Omental fat pad (tissue), 4 donors: ENCODE data around the gene XAGE5. TPM values are rescaled to one million over a fixed set of nuclear protein-coding genes. Genes with fewer than 3 reads are reported as not detected.
"Not testable (repeated sequence)": the region's sequence is repeated elsewhere in the genome, so short reads cannot be mapped to it uniquely, and the experiment has no call there.

Experiments used
- ATAC-seq: fragments of 150-250 bp; one replicate; pipeline ENCODE4 v1.9.1; 2016; ENCODE audit warnings: mild to moderate bottlenecking, moderate library complexity; ENCODE audit not compliant: low FRiP score
- DNase-seq: peaks from one replicate; pipeline ENCODE4 v3.0.0-alpha.2; 2019; ENCODE audit warnings: low spot score
- total RNA-seq, 4 donors: library from RNA; depleted of rRNA; stranded (reverse); fragments of >200 nt; gene quantifications; one replicate each; pipeline ENCODE4 v1.1.0, GENCODE V29; 2016
- TF ChIP-seq, protein P1 (sequence below), 3 donors: fragments of 450-650 bp; IDR thresholded peaks; one replicate each; pipeline ENCODE4 v1.5.1; 2016 to 2017; ENCODE audit warnings: antibody characterized with exemption in 3 of 3, mild to moderate bottlenecking in 3 of 3, moderate library complexity in 2 of 3

XAGE5 gene, protein sequence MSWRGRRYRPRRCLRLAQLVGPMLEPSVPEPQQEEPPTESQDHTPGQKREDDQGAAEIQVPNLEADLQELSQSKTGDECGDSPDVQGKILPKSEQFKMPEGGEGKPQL
- not detected for total RNA-seq

DNA sequence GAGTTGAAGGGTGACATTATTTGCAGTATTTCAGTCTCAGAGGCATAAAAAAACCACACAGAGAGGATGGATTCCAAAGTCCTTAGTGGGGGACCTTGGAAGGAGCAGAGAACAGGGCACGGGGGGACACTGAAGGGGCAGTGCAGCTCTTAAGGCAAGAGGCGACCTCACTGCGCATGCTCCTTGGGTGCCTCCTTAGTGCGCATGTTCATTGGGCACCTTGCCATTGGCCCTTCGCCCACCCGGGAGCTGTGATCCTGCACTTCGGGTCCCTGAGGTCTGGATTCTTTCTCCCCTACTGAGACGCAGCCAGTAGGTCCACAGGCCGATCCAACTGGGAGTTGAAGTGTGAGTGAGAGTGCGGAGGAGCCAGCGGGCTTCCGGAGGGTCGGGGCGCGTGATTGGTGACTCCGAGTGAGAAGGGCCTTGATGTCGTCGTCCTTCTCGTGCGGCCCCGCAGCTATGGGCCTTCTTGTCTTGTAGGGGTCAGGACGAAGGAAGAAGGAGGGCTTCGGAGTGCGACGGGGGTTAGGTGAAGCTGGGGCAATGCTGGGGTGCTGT, at the start of gene XAGE5:
TSS of gene XAGE5 (plus strand) at position 223 of the 561 bp plus-strand sequence. CDS start 1,280 bp downstream, outside the sequence.
- ATAC-seq (no peak), DNase-seq (no peak)
- TF ChIP-seq, protein P1, sequence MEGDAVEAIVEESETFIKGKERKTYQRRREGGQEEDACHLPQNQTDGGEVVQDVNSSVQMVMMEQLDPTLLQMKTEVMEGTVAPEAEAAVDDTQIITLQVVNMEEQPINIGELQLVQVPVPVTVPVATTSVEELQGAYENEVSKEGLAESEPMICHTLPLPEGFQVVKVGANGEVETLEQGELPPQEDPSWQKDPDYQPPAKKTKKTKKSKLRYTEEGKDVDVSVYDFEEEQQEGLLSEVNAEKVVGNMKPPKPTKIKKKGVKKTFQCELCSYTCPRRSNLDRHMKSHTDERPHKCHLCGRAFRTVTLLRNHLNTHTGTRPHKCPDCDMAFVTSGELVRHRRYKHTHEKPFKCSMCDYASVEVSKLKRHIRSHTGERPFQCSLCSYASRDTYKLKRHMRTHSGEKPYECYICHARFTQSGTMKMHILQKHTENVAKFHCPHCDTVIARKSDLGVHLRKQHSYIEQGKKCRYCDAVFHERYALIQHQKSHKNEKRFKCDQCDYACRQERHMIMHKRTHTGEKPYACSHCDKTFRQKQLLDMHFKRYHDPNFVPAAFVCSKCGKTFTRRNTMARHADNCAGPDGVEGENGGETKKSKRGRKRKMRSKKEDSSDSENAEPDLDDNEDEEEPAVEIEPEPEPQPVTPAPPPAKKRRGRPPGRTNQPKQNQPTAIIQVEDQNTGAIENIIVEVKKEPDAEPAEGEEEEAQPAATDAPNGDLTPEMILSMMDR (IDR thresholded peaks at IDR 0.05), result no peak

DNA sequence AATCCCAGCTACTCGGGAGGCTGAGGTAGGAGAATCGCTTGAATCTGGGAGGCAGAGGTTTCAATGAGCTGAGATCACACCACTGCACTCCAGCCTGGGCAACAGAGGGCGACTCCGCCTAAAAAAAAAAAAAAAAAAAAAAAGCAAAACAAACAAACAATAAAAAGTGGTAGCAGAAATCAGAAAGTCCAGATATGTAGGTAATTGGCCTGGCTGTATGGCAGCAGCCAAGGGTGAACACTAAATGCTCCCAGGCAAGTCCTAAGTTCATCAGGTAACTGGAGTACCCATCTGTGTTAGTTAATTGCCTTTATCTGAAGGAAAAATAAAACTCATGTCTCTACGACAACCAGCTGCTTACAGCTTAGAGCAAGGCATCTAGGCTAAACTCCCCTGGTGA, 45.1 kb upstream of the XAGE5 start:
- not testable (repeated sequence) for DNase-seq, ATAC-seq

DNA sequence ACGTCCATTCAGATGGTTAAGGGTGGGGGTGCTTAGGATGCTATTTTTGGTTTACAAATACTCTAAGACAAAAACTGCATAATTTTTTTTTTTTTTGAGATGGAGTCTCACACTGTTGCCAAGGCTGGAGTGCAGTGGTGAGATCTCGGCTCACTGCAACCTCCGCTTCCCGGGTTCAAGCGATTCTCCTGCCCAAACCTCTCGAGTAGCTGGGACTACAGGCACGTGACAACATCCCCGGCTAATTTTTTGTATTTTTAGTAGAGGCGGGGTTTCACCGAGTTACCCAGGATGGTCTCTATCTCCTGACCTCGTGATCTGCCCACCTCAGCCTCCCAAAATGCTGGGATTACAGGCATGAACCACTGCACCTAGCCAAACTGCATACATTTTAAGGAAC, 37.6 kb upstream of the XAGE5 start:
- not testable (repeated sequence) for ATAC-seq, DNase-seq

DNA sequence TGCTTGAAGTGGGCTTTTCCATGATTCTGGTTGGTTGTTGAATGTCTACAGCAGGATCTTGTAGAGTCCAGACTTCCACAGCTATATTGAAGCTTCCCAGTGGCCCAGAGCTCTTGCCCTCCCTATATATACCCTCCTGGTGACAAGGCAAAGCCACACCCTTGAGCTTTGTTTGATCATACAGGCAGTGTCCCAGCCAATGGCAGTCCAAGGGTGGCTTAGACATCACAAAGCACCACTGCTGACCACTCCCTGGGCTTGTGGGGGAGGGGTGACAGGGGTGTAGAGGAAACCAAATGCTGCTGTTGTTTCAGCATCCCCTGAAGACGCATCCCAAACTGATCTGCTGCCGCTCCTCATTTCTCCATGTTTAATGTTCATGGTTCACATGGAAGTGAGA, 13.8 kb upstream of the XAGE5 start, which contains the start of gene SPANXN5:
TSS of gene SPANXN5 (minus strand) at position 101 of the 400 bp plus-strand sequence. CDS start at position 22, 79 bp downstream.
- not testable (repeated sequence) for DNase-seq, ATAC-seq

DNA sequence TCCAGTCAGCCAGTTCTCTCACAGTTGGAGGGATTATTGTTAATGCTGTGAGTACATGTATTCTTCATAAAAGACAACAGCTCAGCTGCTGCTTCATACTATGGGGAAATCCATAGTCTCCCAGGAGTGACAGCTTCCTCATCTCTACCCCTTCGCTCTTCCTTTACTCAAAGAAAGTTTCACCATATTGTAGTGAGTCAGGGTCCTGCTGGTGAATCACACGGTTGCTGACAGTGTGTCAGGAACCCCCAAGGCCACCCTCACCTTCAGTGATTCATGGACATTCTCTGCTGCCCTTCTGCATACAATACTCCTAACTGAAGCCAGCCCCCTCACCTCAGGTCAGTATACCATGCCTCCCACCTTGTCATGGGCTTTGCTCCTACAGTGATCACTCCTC, 6.2 kb upstream of the XAGE5 start:
- DNase-seq, ATAC-seq: not testable (repeated sequence)

DNA sequence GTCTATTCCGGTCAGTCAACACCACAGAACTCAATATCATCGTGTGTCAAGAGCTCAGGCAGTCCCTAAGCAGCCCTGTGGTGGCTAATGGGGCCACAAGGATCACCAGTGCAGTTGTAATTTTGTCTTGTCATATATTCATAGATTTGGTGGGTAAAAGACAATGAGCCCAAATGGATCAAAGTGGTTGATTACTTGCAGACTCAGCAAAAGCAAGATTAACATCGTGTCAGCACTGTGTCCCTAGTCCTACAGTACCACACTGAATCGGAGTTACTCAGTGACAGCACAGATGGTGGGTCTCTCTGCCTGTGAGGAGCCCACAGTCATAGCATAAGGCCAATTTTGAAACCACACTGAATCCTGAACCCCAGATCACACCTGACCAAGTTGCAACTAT, 8.7 kb downstream of the XAGE5 start:
- ATAC-seq (no peak), DNase-seq (no peak)
- TF ChIP-seq, protein P1 (IDR thresholded peaks at IDR 0.05), result no peak

DNA sequence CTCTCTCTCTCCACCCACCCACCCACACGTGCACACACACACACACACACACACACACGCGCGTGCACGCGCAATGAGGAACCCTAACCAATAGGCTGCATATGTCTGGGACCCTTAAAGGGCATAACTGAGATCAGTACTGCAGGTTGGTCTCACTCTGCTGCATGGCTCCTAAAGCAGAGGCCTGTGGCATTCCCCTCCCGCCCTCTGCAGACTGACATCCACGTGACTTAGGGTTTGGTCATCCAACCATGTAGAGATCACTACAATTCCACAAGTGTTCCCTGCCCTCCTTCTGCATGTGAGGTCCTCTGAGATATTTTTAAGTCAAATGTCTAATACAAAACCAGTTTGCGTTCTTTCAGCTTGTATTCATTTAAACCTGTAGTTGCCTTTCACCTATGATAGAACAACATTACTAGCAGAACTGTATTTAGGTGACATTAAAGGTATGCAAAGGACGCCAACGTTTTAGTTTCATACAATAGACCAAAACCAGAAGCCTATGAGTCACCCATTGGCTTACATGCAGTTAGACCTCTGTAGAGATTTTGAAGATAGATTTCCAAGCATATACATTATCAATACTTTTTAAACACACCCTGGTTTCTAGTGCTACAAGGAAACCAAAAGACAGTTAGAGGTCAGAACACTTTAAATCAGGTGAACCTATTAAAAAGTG, 10.1 kb downstream of the XAGE5 start:
- ATAC-seq (no peak), DNase-seq (no peak)
- TF ChIP-seq, protein P1 (IDR thresholded peaks at IDR 0.05), result no peak

DNA sequence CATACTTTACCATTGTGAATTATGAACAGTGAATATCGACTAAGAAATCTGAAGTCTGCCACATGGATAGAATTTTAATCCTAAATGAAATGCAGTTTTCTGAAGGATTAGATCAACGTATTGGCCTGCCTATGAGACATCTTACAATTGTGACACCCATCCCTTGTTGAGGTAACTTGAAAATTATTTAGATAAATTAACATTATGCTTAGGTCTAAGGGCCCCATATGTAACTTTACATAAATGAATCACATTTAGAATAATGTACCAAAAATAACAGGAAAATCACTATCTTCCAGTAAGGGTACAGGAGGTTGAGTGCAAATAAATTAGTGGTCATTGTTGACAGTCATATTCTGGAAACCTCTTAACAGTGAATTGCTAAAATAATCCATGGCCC, 13.5 kb downstream of the XAGE5 start:
- ATAC-seq (no peak), DNase-seq (no peak)
- TF ChIP-seq, protein P1 (IDR thresholded peaks at IDR 0.05), result no peak

DNA sequence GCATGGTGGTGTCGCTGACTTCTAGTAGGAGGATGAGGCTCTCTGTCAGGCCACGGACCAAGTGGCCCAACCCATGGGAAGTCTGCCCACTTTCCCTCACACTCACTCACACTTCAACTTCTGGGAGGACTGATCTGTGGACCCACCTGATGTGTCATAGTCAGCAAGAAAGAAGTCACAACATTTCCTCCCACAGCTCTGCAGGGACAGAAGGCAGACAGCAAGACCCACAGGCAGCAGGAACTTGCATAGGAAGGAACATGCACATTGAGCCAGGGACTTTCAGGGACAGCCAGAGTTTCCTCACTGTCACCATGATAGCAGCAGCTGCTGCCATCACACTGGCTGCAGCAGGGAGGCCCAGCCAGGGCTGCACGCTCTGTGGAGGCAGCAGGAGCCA, 19.5 kb downstream of the XAGE5 start:
- ATAC-seq, result no peak
- no peak for DNase-seq
- TF ChIP-seq, protein P1 (IDR thresholded peaks at IDR 0.05), result no peak
